Esophagus (tissue), 2 donors: ENCODE data around the gene SHISA7. TPM values are rescaled to one million over a fixed set of nuclear protein-coding genes. Genes with fewer than 3 reads are reported as not detected.
A peak's percentile ranks its signal among the peaks of the same experiment; 100 is the strongest.

Experiments
- H3K27ac ChIP-seq, 2 donors: one replicate each; pipeline ENCODE4 v1.5.1; 2013; ENCODE audit warnings: low read depth in 2 of 2, mild to moderate bottlenecking in 2 of 2, inconsistent platforms in 1 of 2, low read length in 1 of 2, moderate library complexity in 1 of 2
- H3K27me3 ChIP-seq, 2 donors: one replicate each; pipeline ENCODE4 v1.6.1; 2013; ENCODE audit warnings: low read length in 2 of 2, control low read depth in 1 of 2, mild to moderate bottlenecking in 1 of 2; ENCODE audit not compliant: insufficient read depth in 2 of 2, control insufficient read depth in 1 of 2
- H3K36me3 ChIP-seq, 2 donors: one replicate each; pipeline ENCODE4 v1.6.1; 2013; ENCODE audit warnings: low read length in 1 of 2; ENCODE audit not compliant: control insufficient read depth in 2 of 2, insufficient read depth in 2 of 2
- H3K4me1 ChIP-seq, 2 donors: one replicate each; pipeline ENCODE4 v1.6.1; 2013; ENCODE audit warnings: low read length in 1 of 2; ENCODE audit not compliant: control insufficient read depth in 2 of 2, insufficient read depth in 2 of 2
- H3K4me3 ChIP-seq, 2 donors: one replicate each; pipeline ENCODE4 v1.5.1; 2013; ENCODE audit warnings: low read length in 2 of 2, mild to moderate bottlenecking in 2 of 2, low read depth in 1 of 2, moderate library complexity in 1 of 2
- H3K9me3 ChIP-seq, 2 donors: one replicate each; pipeline ENCODE4 v1.6.1; 2013; ENCODE audit warnings: mild to moderate bottlenecking in 2 of 2, low read depth in 1 of 2, low read length in 1 of 2, moderate library complexity in 1 of 2; ENCODE audit not compliant: control insufficient read depth in 2 of 2, insufficient read depth in 1 of 2
- WGBS, 2 donors: extraction: QIAGEN DNeasy Blood & Tissue Kit; methylation state at CpG; one replicate each; pipeline ENCODE4 v1.1.7; 2013; 5-methylcytosine and 5-hydroxymethylcytosine counted together
- polyA plus RNA-seq, 2 donors: library from polyadenylated mRNA; stranded (reverse); fragments of 200-250 nt; gene quantifications; one replicate each; pipeline ENCODE4 v1.2.3, GENCODE V29; 2013
- donor health status: healthy with polysubstance abuse.
- donor health status: Bipolar disorder and iron deficiency.

SHISA7 gene
- polyA plus RNA-seq, 2 donors: 0.01 TPM; not detected in 1

GRCh38 chr19:55486971-55487923, 44.1 kb upstream of the SHISA7 start:
- H3K27me3 ChIP-seq: no peaks in the 10 kb centered on the region
- peak overlapping the region; percentile 77 to 84 for H3K27ac ChIP-seq
- 18 to 27% methylated on average over 27 of the region's 27 CpGs for WGBS, 2 donors
- peaks cover 0 to 17% of the 10 kb centered on the region in 2 donors for H3K36me3 ChIP-seq
- peaks cover 9 to 15% of the 10 kb centered on the region in 2 donors for H3K4me1 ChIP-seq
- H3K4me3 ChIP-seq: no peak overlapping the region
- H3K9me3 ChIP-seq: no peaks in the 10 kb centered on the region

- no peak overlapping the region for H3K4me3 ChIP-seq
Measured at GRCh38 chr19:55486043-55486970, 43.2 kb upstream of the SHISA7 start.

GRCh38 chr19:55485439-55486011, 42.4 kb upstream of the SHISA7 start:
- Histone ChIP-seq H3K4me1 (peaks cover 6 to 9% of the 10 kb centered on the region in 2 donors), H3K27ac (peak overlapping the region; percentile 75 to 79)
- WGBS, 2 donors: 25 to 27% methylated on average over 13 to 18 of the region's 18 CpGs

More at GRCh38 chr19:55486043-55486970, 43.2 kb upstream of the SHISA7 start:
- Histone ChIP-seq H3K4me1 (peaks cover 6 to 9% of the 10 kb centered on the region in 2 donors), H3K27me3 (no peaks in the 10 kb centered on the region), H3K9me3 (no peaks in the 10 kb centered on the region), H3K36me3 (peaks cover 0 to 17% of the 10 kb centered on the region in 2 donors), H3K27ac (peak overlapping the region; percentile 77 to 84)
- WGBS, 2 donors: 66 to 79% methylated on average over 53 of the region's 53 CpGs

GRCh38 chr19:55484593-55485438, 41.7 kb upstream of the SHISA7 start, which contains the start of gene NAT14:
TSS of gene NAT14 (plus strand) at chr19:55485188. CDS start at chr19:55485709, 521 bp downstream.
- no peaks in the 10 kb centered on the region for H3K27me3 ChIP-seq
- H3K4me3 ChIP-seq: peak within 1 kb of the TSS; percentile 45 to 47
- WGBS, 2 donors: 2% methylated on average over 75 to 78 of the region's 78 CpGs
- peaks cover 0 to 17% of the 10 kb centered on the region in 2 donors for H3K36me3 ChIP-seq
- peak within 1 kb of the TSS; percentile 75 to 79 for H3K27ac ChIP-seq
- no peaks in the 10 kb centered on the region for H3K9me3 ChIP-seq
- H3K4me1 ChIP-seq: peaks cover 6 to 9% of the 10 kb centered on the region in 2 donors

More at GRCh38 chr19:55485439-55486011, 42.4 kb upstream of the SHISA7 start:
- Histone ChIP-seq H3K36me3 (peaks cover 0 to 17% of the 10 kb centered on the region in 2 donors), H3K27me3 (no peaks in the 10 kb centered on the region), H3K9me3 (no peaks in the 10 kb centered on the region), H3K4me3 (peak overlapping the region; percentile 45 to 47)

- H3K27ac ChIP-seq: no peak overlapping the region
- H3K27me3 ChIP-seq: no peaks in the 10 kb centered on the region
- no peaks in the 10 kb centered on the region for H3K9me3 ChIP-seq
- H3K36me3 ChIP-seq: peaks cover 0 to 17% of the 10 kb centered on the region in 2 donors
- H3K4me3 ChIP-seq: no peak overlapping the region
- peaks cover 6 to 9% of the 10 kb centered on the region in 2 donors for H3K4me1 ChIP-seq
- WGBS, 2 donors: 79 to 82% methylated on average over 41 to 46 of the region's 46 CpGs
Measured at GRCh38 chr19:55483706-55484592, 40.8 kb upstream of the SHISA7 start.

- Histone ChIP-seq H3K9me3 (no peaks in the 10 kb centered on the region), H3K4me3 (no peak overlapping the region), H3K36me3 (peaks cover 0 to 21% of the 10 kb centered on the region in 2 donors), H3K27me3 (no peaks in the 10 kb centered on the region), H3K27ac (no peak overlapping the region), H3K4me1 (peaks cover 6 to 9% of the 10 kb centered on the region in 2 donors)
- 92 to 95% methylated on average over 44 to 47 of the region's 47 CpGs for WGBS, 2 donors
Measured at GRCh38 chr19:55482967-55483705, 40.0 kb upstream of the SHISA7 start.

GRCh38 chr19:55482156-55482961, 39.3 kb upstream of the SHISA7 start:
- WGBS, 2 donors: 91 to 92% methylated on average over 76 to 83 of the region's 83 CpGs
- no peak overlapping the region for H3K4me3 ChIP-seq
- no peaks in the 10 kb centered on the region for H3K27me3 ChIP-seq
- H3K4me1 ChIP-seq: peaks cover 5 to 9% of the 10 kb centered on the region in 2 donors
- no peak overlapping the region for H3K27ac ChIP-seq
- H3K36me3 ChIP-seq: peaks cover 0 to 21% of the 10 kb centered on the region in 2 donors
- H3K9me3 ChIP-seq: no peaks in the 10 kb centered on the region
